Fibroblast of the conjunctiva (primary cell): ENCODE results near the gene EIF2S1.
"Not testable (repeated sequence)": the region's sequence is repeated elsewhere in the genome, so short reads cannot be mapped to it uniquely, and the experiment has no call there.

Source experiments
- DNase-seq: peaks from one replicate; pipeline ENCODE4 v3.0.0-alpha.2; 2010; ENCODE audit warnings: low read depth

Gene EIF2S1

DNA sequence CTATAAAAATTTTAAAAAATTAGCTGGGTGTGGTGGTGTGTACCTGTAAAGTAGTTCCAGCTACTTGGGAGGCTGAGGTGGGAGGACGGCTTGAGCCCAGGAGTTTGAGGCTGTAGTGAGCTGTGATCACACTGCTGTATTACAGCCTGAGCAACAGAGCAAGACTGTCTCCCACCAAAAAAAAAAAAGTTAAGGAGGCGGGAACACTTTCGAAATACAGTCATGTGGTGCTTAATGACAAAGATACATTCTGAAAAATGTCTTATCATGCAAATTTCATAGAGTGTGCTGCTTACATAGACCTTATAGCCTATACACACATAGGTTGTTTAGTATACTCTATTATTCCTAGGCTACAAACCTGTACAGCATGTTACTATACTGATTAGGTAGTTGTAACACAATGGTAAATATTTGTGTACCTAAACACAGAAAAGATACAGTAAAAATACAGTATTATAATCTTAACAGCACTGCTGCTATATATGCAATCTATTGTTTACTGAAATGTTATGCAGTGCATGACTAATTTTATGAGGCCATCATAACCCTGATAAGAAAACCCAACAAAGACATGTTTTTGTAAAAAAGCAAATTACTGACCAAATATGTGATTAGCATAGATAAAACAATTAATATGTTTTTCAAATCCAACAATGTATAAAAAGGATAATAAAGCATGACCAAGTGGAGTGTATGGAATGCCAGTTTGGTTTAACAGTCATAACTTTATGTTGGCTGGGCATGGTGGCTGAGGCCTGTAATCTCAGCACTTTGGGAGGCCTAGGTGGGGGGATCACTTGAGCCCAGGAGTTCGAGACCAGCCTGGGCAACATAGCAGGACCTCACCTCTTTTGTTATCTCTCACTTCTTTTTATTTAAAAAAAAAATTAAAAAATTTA lies 11.4 kb downstream of the EIF2S1 start:
- DNase-seq = no peak

DNA sequence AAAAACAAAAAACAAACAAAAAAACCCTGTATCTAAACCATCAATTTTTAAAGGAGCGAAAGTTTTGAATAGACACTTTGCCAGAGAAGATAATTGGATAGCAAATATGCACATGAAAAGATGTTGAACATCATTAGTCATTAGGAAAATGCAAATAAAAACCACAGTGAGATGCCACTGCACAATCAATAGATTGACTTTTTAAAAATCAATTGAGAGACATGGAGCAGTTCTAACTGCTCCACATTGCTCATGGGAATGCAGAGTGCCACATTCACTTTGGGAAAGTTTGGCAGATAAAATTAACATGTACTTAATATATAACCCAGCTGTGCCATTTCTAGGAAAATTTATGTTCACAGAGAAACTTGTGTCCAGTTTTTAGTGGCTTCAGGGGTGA lies 12.7 kb downstream of the EIF2S1 start:
- DNase-seq = no peak

DNA sequence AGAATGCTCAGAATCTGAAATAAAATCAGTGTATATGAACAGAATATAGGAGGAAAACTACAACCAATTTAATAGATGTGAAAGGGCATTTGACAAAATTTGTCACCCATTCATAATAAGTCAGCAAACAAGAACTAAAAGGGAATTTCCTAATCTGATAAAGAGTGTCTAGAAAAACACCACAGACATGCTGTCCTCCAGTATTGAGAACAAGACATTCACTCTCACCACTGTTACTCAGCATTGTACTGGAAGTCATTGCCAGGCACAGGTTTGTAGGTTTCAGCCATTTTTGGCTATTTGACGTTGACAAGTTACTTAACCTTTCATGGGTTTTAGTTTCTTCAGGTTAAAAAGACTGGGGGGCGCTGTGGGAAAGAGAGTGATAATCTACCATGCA lies 13.2 kb downstream of the EIF2S1 start:
- no peak for DNase-seq

DNA sequence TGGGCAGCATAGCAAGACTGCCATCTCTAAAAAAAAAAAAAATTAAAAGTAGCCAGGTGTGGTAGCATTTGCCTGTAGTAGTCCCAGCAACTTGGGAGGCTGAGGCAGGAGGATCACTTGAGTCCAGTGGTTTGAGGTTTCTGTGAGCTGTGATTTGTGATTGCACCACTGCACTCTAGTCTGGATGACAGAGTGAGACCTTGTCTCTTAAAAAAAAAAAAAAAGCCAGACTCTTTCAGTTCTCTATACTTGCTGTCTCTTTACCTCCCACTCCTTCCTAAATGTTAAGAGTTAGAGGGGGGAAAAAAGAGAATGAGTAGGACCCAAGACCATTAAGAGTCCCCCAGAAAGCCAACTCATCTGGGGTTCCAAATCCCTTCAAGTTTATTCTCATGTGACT lies 17.8 kb downstream of the EIF2S1 start:
- no peak for DNase-seq

DNA sequence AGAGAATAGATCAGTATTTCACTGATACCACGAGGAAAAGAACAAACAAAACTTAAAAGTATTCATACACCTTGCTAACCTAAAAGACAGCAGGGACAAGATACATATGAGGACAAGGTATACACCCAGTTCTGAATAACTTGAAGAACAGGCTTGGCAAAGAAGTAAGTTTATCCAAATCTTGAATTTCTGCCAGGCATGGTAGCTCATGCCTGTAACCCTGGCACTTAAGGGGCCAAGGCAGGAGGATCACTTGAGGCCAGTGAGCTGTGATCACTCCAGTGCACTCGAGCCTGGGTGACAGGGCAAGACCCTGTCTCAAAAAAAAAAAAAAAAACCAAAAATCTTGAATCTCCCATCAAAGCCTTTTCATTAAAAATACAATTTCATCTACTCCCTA lies 25.0 kb downstream of the EIF2S1 start:
- DNase-seq = no peak

DNA sequence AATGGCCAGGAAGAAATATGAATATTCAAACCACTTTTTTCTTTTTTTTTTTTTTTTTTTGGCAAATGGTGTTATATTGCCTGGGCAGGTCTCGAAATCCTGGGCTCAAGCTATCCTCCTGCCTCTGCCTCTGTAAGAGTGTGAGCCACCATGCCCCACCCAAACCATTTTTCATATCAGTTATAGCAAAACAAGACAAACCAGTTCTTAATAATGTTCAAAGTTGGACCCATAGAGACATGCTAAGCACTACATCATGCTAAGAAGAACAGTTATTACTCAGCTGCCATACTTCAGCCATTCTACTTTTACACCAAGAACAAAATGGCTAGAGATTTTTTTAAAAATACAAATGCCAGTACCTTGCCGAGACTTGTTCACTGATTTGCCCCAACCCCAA lies 25.5 kb downstream of the EIF2S1 start:
- no peak for DNase-seq

DNA sequence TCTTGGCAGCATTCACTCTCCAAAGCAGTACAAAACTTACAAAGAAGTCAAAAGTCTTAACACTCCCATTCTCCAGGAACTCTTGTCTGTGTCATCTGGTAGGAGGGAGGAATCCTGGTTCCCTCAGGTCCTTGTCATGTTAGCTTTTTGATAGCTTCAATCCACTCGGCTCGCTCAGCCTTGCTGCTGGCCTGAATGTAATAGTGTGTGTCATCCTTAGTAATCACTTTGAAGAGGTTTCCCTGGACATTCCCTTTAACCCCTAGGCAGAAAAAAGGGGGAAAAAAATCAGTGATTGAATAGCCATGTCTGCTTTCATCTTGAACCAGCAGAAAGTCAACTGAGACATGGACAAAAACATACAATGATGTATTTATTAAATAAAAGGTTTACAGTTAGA lies 27.1 kb downstream of the EIF2S1 start:
- DNase-seq = no peak

DNA sequence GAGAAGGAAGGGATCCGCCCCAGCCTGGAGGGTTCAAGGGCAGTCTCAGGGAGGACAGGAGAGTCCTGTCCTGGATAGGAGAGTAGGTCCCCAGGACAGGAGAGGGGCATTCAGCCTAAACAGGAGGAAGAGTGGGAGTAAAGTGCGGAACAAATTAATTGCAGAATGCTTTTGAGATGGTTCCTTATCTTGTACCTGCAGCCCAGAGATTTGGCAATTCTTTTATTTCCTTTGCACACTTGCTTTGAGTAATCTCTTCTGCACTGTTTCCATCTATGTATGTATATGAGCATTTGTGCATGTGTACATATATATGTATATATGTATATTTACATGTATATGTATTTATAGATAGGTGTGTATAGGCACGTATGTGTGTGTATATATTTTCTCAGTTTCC lies 29.1 kb downstream of the EIF2S1 start:
- no peak for DNase-seq

DNA sequence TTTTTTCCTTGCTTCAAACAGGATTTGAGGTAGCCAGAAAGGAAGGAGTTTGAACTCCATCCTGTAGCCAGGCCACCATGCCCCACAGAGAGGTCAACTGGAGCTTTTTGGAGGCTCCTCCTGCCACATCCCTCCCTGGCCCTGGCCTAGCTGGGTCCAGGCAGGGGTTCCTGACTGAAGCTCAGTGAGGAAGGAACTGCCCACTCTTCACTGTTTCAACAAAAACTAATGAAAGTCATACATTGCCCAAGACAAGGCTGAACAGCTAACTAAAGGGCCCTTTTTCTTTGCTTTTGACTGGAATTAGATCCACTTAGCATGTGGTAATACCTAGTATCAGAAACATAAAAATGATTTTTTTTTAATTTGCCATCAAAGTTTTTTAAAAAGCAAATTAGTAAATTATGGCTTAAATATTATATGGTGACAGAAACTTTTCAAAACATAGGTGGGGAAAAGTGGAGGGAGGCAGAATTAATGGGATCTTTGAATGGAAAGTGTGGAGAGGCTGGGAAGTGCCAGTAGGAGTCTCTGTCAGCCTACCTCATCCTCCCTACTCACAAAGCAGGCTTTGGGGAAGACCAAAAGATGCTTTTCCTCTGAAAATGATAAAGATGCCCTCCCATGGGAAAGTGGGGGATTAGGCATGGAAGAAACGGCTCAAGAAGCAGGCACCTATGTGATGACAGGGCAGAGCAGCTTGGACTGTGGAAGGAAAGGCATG lies 29.8 kb downstream of the EIF2S1 start:
- DNase-seq = no peak

DNA sequence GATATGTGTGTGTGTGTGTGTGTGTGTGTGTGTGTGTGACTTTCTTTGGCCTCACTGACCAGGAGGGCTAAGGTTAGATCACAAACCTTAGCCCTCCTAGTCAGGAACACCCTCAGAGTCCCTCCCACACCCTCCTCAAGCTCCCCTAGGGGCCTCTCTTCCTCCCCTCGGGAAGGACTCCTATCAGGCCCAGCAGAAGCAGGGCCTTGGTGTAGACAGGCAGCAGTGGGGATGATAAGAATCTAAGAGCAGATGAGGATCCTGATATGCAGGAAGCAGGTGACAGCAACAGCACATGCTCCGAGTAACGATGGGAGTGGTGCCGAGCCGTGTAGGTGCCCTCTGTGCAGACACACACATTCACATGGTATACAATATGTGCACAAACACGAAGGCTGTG lies 31.1 kb downstream of the EIF2S1 start:
- DNase-seq = no peak

DNA sequence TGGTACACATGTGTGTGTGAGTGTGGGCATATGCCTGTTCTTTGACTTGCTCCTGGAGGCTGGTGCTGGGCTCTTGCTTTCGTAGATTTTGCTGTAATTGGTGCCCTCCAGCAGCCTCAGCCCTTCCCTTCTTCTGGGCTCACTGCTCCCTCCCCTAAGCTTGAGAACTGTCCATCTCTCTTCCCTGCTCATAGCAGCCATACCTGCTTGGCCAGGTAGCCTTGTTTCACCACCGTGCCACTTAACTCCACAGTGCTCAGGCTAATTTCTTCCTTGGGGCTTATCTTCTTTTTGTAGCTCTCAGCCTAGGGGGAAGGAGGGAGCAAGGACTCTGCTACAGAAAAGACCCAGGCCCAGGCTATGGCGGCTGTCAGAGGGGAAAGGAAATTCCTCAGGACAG lies 32.0 kb downstream of the EIF2S1 start:
- no peak for DNase-seq

DNA sequence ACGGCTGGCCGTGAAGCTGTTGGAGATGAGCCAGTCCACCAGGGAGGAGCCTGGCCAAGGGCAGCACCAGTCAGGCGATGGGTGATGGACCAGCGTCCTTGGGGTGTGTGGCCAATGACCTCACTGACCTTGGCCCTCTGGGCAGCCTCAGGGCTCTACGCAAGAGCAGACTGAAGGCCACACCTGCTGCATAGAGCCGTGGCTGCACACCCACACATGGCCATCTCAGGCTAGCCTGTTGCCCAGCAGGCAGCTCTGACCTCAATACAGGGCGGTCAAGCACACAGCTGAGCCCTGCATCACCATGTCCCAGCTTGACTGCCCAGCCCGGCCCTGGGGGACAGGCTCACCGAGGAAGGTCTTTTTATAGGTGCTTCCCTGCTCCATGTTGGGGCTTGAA lies 32.7 kb downstream of the EIF2S1 start:
- no peak for DNase-seq

DNA sequence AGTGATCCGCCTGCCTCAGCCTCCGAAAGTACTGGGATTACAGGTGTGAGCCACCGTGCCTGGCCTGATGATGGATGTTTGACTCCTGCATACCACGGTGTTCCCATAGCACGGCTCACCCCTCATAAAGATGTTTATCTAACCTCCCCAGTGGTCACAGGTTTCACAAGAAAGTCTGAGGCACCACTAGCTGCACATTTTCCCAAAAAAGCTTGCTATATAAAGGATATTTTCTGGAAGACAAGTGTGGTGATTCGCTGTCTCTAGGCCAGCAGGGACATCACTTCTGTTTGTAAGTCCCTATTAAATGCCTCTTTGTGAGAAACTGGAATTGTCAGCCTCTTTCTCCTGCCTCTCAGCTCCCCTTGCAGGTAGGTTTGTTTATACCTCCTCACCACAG lies 33.6 kb downstream of the EIF2S1 start:
- no peak for DNase-seq

DNA sequence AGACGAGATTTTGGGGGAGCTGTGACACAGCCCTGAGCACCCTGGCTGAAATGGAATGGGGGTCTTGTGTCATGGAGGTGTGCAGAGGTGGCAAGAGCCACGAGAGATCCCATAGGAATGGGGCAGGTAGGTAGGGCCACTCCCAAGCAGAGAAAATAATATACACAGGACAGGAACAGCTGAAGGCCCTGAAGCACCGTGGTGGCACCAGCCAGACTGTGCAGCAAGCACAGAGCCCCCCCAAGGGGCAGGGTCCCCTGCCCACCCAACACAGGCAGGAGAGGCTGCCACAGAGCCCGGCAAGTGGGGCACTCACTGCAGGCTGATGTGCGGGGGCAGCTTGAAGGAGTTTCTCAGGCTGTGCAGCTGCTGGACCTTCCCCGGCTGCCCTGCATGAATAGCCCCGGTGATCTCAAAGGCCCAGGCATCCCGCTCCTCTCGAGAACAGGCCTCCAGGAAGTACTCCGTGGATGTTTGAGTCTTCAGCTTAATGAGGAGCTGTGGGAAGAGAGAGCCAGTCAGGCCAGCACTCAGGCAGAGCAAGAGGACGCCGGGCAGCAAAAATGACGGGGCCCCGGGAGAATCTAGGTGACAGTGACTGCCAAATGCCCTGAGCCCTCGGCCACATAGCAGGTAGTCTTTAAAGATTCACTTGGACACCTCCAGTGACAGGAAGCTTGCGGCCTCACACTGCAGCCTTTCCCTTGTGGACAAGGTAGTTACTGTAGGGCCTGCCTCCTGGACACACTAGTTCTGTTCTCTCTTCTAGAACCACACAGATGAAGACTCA lies 35.2 kb downstream of the EIF2S1 start:
- DNase-seq = no peak

DNA sequence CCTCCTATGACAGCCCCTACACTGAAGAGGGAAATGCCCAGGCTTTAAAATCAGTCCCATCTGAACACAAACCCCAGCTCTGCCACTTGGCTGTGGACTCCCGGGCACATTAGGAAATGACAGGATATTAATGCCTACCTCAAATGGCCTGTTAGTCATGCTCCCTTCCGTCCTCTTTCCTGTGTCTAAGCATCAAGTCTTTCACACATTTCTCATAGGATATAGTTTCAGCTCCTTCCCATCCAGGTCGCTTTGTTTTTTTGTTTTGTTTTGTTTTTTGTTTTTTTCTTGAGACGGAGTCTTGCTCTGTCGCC lies 35.7 kb downstream of the EIF2S1 start:
- no peak for DNase-seq

DNA sequence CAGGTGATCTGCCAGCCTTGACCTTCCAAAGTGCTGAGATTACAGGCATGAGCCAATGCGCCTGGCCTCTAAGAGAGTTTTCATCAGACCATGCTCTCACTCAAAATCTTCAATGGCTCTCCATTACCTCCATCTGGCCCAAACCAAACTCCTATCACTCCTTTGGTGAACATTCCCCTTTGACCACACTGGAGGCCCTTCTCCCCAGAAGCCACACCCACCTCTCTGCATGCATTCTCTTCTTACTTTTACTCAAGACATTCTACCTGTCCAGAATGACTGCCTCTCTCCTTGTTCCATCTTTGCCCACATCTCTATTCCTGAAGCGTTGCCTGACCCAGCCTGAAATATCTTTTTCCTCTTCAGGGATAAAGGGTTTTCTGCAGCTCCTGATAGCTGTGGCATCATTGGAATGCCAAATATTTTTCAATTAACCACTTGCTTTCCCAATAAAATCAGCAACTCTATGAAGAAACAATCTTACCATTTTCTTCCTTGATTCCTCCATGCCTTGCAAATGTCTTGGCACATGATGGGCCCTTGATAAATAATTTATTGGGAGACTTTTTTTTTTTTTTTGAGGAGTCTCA lies 36.3 kb downstream of the EIF2S1 start:
- no peak for DNase-seq

DNA sequence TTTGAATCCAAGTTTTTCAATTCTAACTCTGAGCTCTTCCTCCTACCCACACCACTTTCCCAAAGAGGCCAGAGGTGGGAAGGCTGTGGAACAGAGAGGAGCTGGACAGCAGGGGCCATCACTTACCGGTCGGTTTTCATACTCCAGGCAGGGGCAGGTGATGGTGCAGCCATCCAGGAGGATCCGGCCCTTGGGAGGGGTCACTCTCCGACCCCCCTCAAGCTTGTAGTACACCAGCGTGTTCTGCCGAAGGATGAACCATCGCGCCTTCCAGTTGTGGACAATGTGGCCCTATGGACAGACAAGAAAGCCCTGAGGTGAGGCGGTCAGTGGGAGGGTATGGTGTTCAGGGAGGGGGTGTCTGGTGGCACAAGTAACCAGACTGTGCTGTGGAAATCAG lies 37.4 kb downstream of the EIF2S1 start:
- no peak for DNase-seq

DNA sequence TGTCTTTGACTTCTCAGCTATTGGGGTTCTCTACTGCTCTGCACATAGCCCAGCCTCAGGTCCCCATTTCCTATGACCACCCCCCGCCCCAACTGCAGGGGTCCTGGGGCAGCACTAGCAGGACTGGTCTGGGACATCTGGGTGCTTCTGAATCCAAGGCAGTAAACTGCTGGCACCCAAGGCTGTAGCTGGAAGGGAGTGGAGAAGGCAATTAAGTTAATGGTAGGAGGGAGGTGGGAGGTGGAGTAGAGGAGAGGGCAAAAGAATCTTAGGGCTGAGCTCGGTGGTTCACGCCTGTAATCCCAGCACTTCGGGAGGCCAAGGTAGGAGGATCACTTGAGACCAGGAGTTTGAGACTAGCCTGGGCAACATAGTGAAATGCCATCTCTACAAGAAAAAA lies 40.3 kb downstream of the EIF2S1 start:
- no peak for DNase-seq

DNA sequence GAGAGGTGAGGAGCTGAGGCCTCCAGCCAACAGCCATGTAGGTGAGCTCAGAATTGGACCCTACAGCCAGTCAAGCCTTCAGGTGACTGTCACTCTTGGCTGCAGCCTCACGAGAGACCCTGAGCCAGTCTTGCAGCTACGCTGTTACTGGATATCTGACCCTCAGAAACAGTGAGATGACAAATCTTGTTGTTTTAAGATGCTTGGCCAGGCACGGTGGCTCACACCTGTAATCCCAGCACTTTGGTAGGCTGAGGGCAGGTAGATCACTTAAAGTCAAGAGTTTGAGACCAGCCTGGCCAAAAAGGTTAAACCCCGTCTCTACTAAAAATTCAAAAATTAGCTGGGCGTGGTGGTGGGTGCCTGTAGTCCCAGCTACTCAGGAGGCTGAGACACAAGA lies 45.6 kb downstream of the EIF2S1 start:
- no peak for DNase-seq

DNA sequence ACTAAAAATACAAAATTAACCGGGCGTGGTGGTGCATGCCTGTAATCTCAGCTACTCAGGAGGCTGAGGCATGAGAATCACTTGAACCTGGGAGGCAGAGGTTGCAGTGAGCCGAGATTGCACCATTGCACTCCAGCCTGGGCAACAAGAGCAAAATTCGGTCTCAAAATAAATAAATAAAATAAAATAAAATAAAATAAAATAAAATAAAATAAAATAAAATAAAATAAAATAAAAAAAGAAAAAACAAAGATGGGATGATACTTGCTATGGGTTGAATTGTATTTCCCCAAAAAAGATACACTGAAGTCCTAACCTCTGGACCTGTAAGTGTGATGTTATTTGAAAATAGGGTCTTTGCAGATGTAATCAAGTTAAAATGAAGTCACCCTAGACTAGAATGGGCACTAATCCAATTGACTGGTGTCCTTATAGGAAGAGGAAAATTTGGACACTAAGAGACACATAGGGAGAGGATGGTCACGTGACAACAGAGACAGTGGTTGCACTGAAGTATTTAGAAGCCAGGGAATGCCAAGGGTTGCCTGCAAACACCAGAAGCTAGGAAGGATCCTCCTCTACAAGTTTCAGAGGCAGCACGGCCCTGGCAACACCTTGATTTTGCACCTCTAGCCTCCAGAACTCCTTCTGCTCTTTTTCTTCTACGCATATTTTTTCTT lies 48.1 kb downstream of the EIF2S1 start:
- not testable (repeated sequence) for DNase-seq

DNA sequence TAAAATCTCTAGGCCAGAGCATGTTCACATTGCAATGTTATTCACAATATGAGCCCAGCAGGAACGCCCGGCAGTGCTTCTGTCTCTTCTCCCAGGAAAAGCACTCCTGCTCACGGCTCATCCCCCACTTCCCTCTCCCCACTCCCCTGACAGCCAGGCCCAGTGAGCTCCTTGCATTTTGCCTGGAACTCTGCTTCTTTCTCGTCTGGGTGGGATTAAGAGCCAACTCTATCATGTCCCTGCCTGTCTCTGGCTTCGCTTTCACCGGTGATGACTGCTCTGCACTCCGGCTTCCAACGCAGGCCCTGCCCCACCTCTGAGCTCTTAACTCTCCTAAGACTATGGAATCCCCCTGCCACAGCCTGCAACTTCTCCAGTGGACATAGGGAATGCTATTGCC lies 49.3 kb downstream of the EIF2S1 start:
- no peak for DNase-seq

DNA sequence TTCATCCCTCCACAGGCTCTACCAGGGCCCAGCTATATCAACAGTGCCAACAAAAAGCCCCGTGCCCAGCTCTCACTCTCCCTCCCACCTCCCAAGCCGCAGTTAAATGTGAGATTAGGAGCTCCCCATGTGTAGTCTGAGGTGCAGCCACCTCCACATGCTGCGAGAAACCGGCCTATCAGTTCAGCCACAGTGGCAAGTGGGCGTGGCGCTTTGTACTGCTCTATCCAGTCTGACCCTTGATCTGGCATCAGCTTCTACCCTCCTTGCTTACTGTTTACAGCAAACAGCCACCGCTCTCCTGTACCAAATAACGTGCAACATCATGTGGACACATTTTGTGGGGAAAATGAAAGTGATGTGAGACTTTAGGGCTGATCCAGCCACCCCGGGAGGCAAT lies 50.2 kb downstream of the EIF2S1 start:
- no peak for DNase-seq
